Subcutaneous abdominal adipose tissue (tissue), 5 donors: ENCODE results near the gene SHKBP1.
"Not testable (repeated sequence)": the region's sequence is repeated elsewhere in the genome, so short reads cannot be mapped to it uniquely, and the experiment has no call there.

ENCODE experiments used
- H3K27ac ChIP-seq: one replicate; pipeline ENCODE4 v1.7.0; 2013; ENCODE audit warnings: low read depth, mild to moderate bottlenecking, inconsistent platforms, low read length, moderate library complexity
- H3K27me3 ChIP-seq, 5 donors: one replicate each; pipeline ENCODE4 v1.7.0; 2013; ENCODE audit warnings: low read length in 5 of 5, inconsistent platforms in 1 of 5; ENCODE audit not compliant: control insufficient read depth in 5 of 5, insufficient read depth in 4 of 5
- H3K36me3 ChIP-seq, 5 donors: one replicate each; pipeline ENCODE4 v1.7.0; 2013; ENCODE audit warnings: low read length in 5 of 5; ENCODE audit not compliant: control insufficient read depth in 5 of 5, insufficient read depth in 5 of 5
- H3K4me1 ChIP-seq, 5 donors: one replicate each; pipeline ENCODE4 v1.7.0; 2013; ENCODE audit warnings: low read length in 5 of 5, mild to moderate bottlenecking in 3 of 5, moderate library complexity in 1 of 5; ENCODE audit not compliant: control insufficient read depth in 5 of 5, insufficient read depth in 5 of 5
- H3K4me3 ChIP-seq, 5 donors: one replicate each; pipeline ENCODE4 v1.7.0; 2013; ENCODE audit warnings: low read length in 5 of 5, low read depth in 1 of 5
- H3K9ac ChIP-seq, 5 donors: one replicate each; pipeline ENCODE4 v1.7.0; 2013; ENCODE audit warnings: low read length in 5 of 5, mild to moderate bottlenecking in 4 of 5, moderate library complexity in 3 of 5
- H3K9me3 ChIP-seq, 5 donors: one replicate each; pipeline ENCODE4 v1.7.0; 2013; ENCODE audit warnings: low read length in 5 of 5; ENCODE audit not compliant: control insufficient read depth in 5 of 5
- donor health status: healthy.
- donor health status: healthy.
- donor health status: healthy.
- donor health status: healthy.
- donor health status: healthy.

The SHKBP1 gene

GRCh38 chr19:40590464-40591265, 14.0 kb downstream of the SHKBP1 start:
- Histone ChIP-seq H3K9me3 (no peaks in the 10 kb centered on the region), H3K27ac (no peak overlapping the region), H3K4me3 (no peak overlapping the region), H3K9ac (no peak overlapping the region), H3K4me1 (peaks cover 0 to 7% (median 0%) of the 10 kb centered on the region in 5 donors), H3K36me3 (peaks cover 0 to 41% (median 24%) of the 10 kb centered on the region in 5 donors), H3K27me3 (peaks cover 0 to 12% (median 6%) of the 10 kb centered on the region in 5 donors)

DNA sequence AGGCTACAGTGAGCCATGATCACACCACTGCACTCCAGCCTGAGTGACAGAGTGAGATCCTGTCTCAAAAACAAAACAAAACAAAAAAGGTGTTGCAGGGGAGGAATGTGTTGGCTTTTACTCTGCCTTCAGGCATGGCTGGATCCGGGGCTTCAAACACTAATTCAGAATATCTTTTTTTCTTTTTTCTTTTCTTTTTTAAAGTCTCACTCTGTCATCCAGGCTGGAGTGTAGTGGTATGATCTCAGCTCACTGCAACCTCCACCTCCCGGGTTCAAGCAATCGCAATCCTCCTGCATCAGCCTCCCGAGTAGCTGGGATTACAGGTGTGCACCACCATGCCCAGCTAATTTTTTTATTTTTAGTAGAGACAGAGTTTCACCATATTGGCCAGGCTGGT, 15.1 kb downstream of the SHKBP1 start:
- H3K9me3 ChIP-seq, H3K4me3 ChIP-seq, H3K4me1 ChIP-seq, H3K27ac ChIP-seq, H3K9ac ChIP-seq: not testable (repeated sequence)
- H3K36me3 ChIP-seq = peaks cover 0 to 31% (median 20%) of the 10 kb centered on the region in 5 donors
- H3K27me3 ChIP-seq = peaks cover 0 to 18% (median 12%) of the 10 kb centered on the region in 5 donors

DNA sequence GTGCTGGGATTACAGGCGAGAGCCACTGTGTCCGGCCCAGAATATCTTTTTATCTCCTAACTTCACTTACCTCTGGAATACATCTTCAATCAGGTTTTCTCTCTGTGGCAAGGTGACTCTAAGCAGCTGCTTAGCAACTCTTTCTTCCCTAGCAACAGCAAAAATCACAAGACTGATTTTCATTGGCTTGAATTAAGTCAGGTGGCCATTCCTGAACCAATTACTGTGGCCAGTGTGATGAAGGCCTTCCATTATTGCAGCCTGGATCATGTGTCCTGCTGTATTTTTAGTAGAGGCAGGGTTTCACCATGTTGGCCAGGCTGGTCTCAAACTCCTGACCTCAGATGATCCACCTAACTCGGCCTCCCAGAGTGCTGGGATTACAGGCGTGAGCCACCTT, 15.5 kb downstream of the SHKBP1 start:
- peaks cover under 1 to 19% (median 14%) of the 10 kb centered on the region in 5 donors for H3K27me3 ChIP-seq
- peaks cover 0 to 11% (median 5%) of the 10 kb centered on the region in 5 donors for H3K4me1 ChIP-seq
- H3K4me3 ChIP-seq = no peak overlapping the region
- no peaks in the 10 kb centered on the region for H3K9me3 ChIP-seq
- H3K9ac ChIP-seq = no peak overlapping the region
- peaks cover 0 to 26% (median 16%) of the 10 kb centered on the region in 5 donors for H3K36me3 ChIP-seq
- H3K27ac ChIP-seq = no peak overlapping the region

- H3K4me1 ChIP-seq = peaks cover 0 to 23% (median 13%) of the 10 kb centered on the region in 5 donors
- no peak overlapping the region for H3K4me3 ChIP-seq
- no peak overlapping the region for H3K27ac ChIP-seq
- H3K9ac ChIP-seq = no peak overlapping the region
- no peaks in the 10 kb centered on the region for H3K9me3 ChIP-seq
- H3K27me3 ChIP-seq = peaks cover 3 to 29% (median 21%) of the 10 kb centered on the region in 5 donors
- H3K36me3 ChIP-seq = peaks cover 0 to 11% (median 2%) of the 10 kb centered on the region in 5 donors
Measured at GRCh38 chr19:40594255-40594654, 17.6 kb downstream of the SHKBP1 start.

DNA sequence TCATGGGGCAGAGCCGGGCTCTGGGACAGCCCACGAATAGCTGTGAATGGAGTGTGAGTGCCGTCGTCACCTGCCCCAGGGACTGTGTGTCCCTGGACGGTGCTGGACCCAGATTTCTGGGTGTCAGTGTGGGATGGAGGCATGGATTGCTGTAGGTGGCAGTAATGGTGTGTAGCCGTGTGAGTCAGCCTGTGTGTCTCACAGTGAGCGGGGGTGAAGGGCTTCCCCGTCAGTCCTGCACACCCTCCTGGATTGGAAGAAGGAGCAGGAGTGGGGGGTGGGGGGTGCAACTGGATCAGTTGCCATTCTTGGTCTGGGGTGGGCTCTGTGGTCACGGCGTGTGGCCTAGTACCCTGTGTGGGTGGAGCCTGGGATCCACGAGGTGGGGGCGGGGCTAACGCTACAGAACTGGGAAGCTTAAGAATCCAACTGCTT, 18.0 kb downstream of the SHKBP1 start:
- no peaks in the 10 kb centered on the region for H3K9me3 ChIP-seq
- no peak overlapping the region for H3K27ac ChIP-seq
- no peak overlapping the region for H3K4me3 ChIP-seq
- no peak overlapping the region for H3K9ac ChIP-seq
- H3K36me3 ChIP-seq = peaks cover 0 to 11% (median 2%) of the 10 kb centered on the region in 5 donors
- peaks cover 3 to 31% (median 24%) of the 10 kb centered on the region in 5 donors for H3K27me3 ChIP-seq
- peaks cover 0 to 27% (median 17%) of the 10 kb centered on the region in 5 donors for H3K4me1 ChIP-seq

DNA sequence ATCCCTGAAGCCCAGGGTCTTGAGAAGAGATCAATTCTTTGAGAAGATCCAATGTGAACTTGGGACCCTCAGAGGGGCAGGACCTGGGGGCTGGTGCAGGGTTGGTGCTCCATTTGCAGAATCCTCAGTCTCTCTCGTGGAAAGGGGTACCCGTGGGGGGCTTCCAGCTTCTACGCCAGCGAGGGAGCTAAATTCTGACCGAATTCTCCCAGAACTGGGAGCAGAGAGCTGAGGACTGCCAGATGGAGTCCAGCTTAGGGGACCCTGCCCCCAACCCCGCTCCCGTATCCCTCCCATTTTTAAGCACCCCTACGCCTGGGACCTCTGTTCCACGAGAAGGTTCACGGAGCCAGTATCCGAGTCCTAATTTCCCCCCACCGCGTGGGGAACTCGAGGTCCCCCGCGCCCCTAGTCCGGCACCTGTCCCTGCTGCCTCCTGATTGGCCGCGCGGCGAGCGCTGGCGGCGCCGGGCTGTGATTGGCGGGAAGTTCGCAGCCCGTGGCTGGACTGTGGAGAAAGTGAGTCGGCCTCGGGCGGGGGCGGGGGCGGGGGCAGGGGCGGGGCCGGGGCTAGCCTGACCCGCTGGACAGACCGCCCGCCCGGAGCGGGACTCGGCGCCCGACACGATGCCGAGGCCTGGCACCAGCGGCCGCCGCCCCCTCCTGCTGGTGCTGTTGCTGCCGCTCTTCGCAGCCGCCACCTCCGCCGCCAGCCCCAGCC, 20.1 kb downstream of the SHKBP1 start:
- no peak overlapping the region for H3K27ac ChIP-seq
- no peaks in the 10 kb centered on the region for H3K9me3 ChIP-seq
- H3K4me1 ChIP-seq = peaks cover 2 to 46% (median 34%) of the 10 kb centered on the region in 5 donors
- no peak overlapping the region for H3K9ac ChIP-seq
- H3K27me3 ChIP-seq = peaks cover 3 to 43% (median 35%) of the 10 kb centered on the region in 5 donors
- peak overlapping the region in 1 of 5 donors; percentile 27 for H3K4me3 ChIP-seq
- no peaks in the 10 kb centered on the region for H3K36me3 ChIP-seq

- H3K4me3 ChIP-seq = no peak overlapping the region
- H3K9me3 ChIP-seq = no peaks in the 10 kb centered on the region
- peaks cover 3 to 52% (median 41%) of the 10 kb centered on the region in 5 donors for H3K4me1 ChIP-seq
- H3K9ac ChIP-seq = no peak overlapping the region
- H3K36me3 ChIP-seq = no peaks in the 10 kb centered on the region
- H3K27ac ChIP-seq = no peak overlapping the region
- H3K27me3 ChIP-seq = peaks cover 3 to 43% (median 35%) of the 10 kb centered on the region in 5 donors
Measured at GRCh38 chr19:40597329-40597838, 20.7 kb downstream of the SHKBP1 start.

DNA sequence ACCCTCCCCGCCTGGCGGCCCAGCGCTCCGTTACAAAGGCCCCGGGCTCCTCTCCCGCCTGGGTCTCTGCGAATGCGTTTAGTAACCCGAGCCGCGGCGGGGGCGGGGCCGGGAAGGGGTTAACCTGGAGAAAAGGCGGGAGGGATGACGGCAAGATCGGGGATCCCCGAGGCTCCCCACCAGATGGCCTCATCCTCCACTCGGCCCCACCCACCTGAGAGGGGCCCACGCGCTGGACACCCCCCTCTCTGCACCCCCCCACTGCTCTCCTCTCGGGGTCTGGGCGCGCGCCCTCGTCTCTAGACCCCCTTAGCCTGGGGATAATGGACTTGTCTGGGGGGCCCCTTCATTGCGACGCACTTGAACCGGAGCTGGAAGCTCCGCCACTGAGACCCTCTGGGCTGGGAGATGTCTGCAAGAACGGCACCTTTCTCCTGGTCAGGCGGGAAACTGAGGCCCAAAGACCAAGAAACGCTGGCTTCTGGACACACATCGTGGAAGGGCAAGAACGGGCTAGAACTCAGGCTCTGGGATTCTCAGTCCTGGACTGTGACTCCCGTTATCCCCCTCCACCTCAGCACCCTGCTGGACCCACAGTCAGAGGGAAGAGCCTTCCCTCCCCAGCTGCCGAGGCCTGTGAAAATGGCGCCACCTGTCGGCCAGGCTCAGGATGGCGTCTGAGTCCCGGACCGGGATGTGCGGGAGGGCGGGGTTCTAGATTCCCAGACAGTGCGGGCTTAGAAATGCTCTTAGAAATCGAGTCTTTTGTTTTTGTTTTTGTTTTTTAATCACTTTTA, 21.6 kb downstream of the SHKBP1 start:
- Histone ChIP-seq H3K4me3 (no peak overlapping the region), H3K27ac (no peak overlapping the region), H3K27me3 (peaks cover 3 to 47% (median 35%) of the 10 kb centered on the region in 5 donors), H3K9me3 (no peaks in the 10 kb centered on the region), H3K9ac (no peak overlapping the region), H3K36me3 (no peaks in the 10 kb centered on the region), H3K4me1 (peaks cover 9 to 62% (median 50%) of the 10 kb centered on the region in 5 donors)

DNA sequence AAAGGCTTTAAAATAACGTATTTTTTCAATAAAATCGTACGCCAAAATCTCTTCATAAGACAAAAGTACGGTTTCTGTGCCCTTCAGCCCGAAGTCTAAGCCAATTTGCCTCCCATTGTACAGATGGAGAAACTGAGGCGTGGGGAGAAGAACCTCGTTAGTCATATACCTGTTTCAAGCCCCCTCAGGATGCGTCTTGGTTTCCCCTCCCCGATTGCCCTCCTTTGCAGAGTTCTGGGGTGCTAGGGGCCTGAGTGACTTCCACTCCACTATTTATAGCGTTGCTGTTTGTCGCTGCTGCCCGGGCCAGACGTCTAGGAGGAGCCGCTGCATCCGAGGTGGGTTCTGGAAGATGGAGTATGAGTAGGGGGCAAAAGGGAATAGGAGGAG, 22.2 kb downstream of the SHKBP1 start:
- H3K27ac ChIP-seq = no peak overlapping the region
- H3K4me1 ChIP-seq = peaks cover 10 to 67% (median 54%) of the 10 kb centered on the region in 5 donors

More for the DNA sequence above, 22.2 kb downstream of the SHKBP1 start:
- Histone ChIP-seq H3K27me3 (peaks cover 3 to 47% (median 35%) of the 10 kb centered on the region in 5 donors), H3K9ac (no peak overlapping the region), H3K4me3 (no peak overlapping the region), H3K9me3 (no peaks in the 10 kb centered on the region), H3K36me3 (no peaks in the 10 kb centered on the region)
